ENCODE results near the gene LRRC17. TPM values are rescaled to one million over a fixed set of nuclear protein-coding genes. Genes with fewer than 3 reads are reported as not detected.

LRRC17 gene
- total and polyA plus RNA-seq, 2 experiments from 2014 or later: 20.4 to 40.8 TPM

- no peak overlapping the region for H2AFZ ChIP-seq
- H3K27ac ChIP-seq: peak overlapping the region; percentile 77
- H3K4me2 ChIP-seq: peak overlapping the region; percentile 28
- H3K4me1 ChIP-seq (ENCODE audit: insufficient read depth): peaks cover 34% of the 10 kb centered on the region
- no peaks in the 10 kb centered on the region for H3K9me2 ChIP-seq (replicated peaks; ENCODE audit: insufficient read depth)
- no peak for DNase-seq (ENCODE audit: low spot score)
- H3K9me3 ChIP-seq (ENCODE audit: low read depth): no peaks in the 10 kb centered on the region
- TF ChIP-seq EZH2phosphoT487 (IDR thresholded peaks at IDR 0.05; ENCODE audit: low read depth, severe bottlenecking, unreplicated experiment) (no peak), EZH2 (IDR thresholded peaks at IDR 0.05; ENCODE audit: borderline replicate concordance) (no peak), CTCF (IDR thresholded peaks at IDR 0.05; ENCODE audit: poor library complexity) (no peak)
- no peaks in the 10 kb centered on the region for H4K20me1 ChIP-seq (ENCODE audit: insufficient read depth, poor library complexity, severe bottlenecking)
- WGBS (ENCODE audit: low lambda C conversion rate, missing lambda C conversion rate): 94% methylated on average over 5 of the region's 5 CpGs
- H3K36me3 ChIP-seq (replicated peaks; ENCODE audit: insufficient read depth, low read depth): no peaks in the 10 kb centered on the region
- H3K27me3 ChIP-seq: no peaks in the 10 kb centered on the region
- no peak overlapping the region for H3K4me3 ChIP-seq
- H3K79me2 ChIP-seq: no peaks in the 10 kb centered on the region
Observed at GRCh38 chr7:102992509-102992937, 79.7 kb downstream of the LRRC17 start.

- no peaks in the 10 kb centered on the region for H3K79me2 ChIP-seq
- peak; percentile 32 for DNase-seq (ENCODE audit: low spot score)
- TF ChIP-seq EZH2 (IDR thresholded peaks at IDR 0.05; ENCODE audit: borderline replicate concordance): no peak
- TF ChIP-seq EZH2phosphoT487 (IDR thresholded peaks at IDR 0.05; ENCODE audit: low read depth, severe bottlenecking, unreplicated experiment): no peak
- TF ChIP-seq CTCF (IDR thresholded peaks at IDR 0.05; ENCODE audit: poor library complexity): no peak
- H4K20me1 ChIP-seq (ENCODE audit: insufficient read depth, poor library complexity, severe bottlenecking): no peaks in the 10 kb centered on the region
- H3K36me3 ChIP-seq (replicated peaks; ENCODE audit: insufficient read depth, low read depth): no peaks in the 10 kb centered on the region
- no peaks in the 10 kb centered on the region for H3K9me3 ChIP-seq (ENCODE audit: low read depth)
- 26% methylated on average over 2 of the region's 2 CpGs for WGBS (ENCODE audit: low lambda C conversion rate, missing lambda C conversion rate)
- H3K4me2 ChIP-seq: peak overlapping the region; percentile 28
- H3K9me2 ChIP-seq (replicated peaks; ENCODE audit: insufficient read depth): no peaks in the 10 kb centered on the region
- no peak overlapping the region for H3K4me3 ChIP-seq
- peak overlapping the region; percentile 77 for H3K27ac ChIP-seq
- no peaks in the 10 kb centered on the region for H3K27me3 ChIP-seq
- H2AFZ ChIP-seq: no peak overlapping the region
- peaks cover 34% of the 10 kb centered on the region for H3K4me1 ChIP-seq (ENCODE audit: insufficient read depth)
Observed at GRCh38 chr7:102992938-102993717, 80.3 kb downstream of the LRRC17 start.

GRCh38 chr7:102993718-102994029 is 80.9 kb downstream of the LRRC17 start:
- Histone ChIP-seq H3K27me3 (no peaks in the 10 kb centered on the region), H3K79me2 (no peaks in the 10 kb centered on the region), H4K20me1 (ENCODE audit: insufficient read depth, poor library complexity, severe bottlenecking) (no peaks in the 10 kb centered on the region), H3K4me3 (no peak overlapping the region), H3K4me2 (peak overlapping the region; percentile 3), H3K9me2 (replicated peaks; ENCODE audit: insufficient read depth) (no peaks in the 10 kb centered on the region), H3K9me3 (ENCODE audit: low read depth) (no peaks in the 10 kb centered on the region), H3K36me3 (replicated peaks; ENCODE audit: insufficient read depth, low read depth) (no peaks in the 10 kb centered on the region), H3K27ac (peak overlapping the region; percentile 77), H3K4me1 (ENCODE audit: insufficient read depth) (peaks cover 32% of the 10 kb centered on the region), H2AFZ (no peak overlapping the region)
- 30% methylated on average over 1 of the region's 1 CpG for WGBS (ENCODE audit: low lambda C conversion rate, missing lambda C conversion rate)
- TF ChIP-seq EZH2 (IDR thresholded peaks at IDR 0.05; ENCODE audit: borderline replicate concordance) (no peak), EZH2phosphoT487 (IDR thresholded peaks at IDR 0.05; ENCODE audit: low read depth, severe bottlenecking, unreplicated experiment) (no peak)
- no peak for DNase-seq (ENCODE audit: low spot score)

GRCh38 chr7:102994567-102994966 is 81.8 kb downstream of the LRRC17 start:
- no peaks in the 10 kb centered on the region for H3K79me2 ChIP-seq
- DNase-seq (ENCODE audit: low spot score): no peak
- no peaks in the 10 kb centered on the region for H3K27me3 ChIP-seq
- WGBS (ENCODE audit: low lambda C conversion rate, missing lambda C conversion rate): 94% methylated on average over 3 of the region's 3 CpGs
- H3K36me3 ChIP-seq (replicated peaks; ENCODE audit: insufficient read depth, low read depth): no peaks in the 10 kb centered on the region
- no peak overlapping the region for H2AFZ ChIP-seq
- TF ChIP-seq CTCF (IDR thresholded peaks at IDR 0.05; ENCODE audit: poor library complexity) (no peak), EZH2phosphoT487 (IDR thresholded peaks at IDR 0.05; ENCODE audit: low read depth, severe bottlenecking, unreplicated experiment) (no peak), EZH2 (IDR thresholded peaks at IDR 0.05; ENCODE audit: borderline replicate concordance) (no peak)
- H3K4me3 ChIP-seq: no peak overlapping the region
- H3K4me2 ChIP-seq: no peak overlapping the region
- no peaks in the 10 kb centered on the region for H3K9me2 ChIP-seq (replicated peaks; ENCODE audit: insufficient read depth)
- peaks cover 25% of the 10 kb centered on the region for H3K4me1 ChIP-seq (ENCODE audit: insufficient read depth)
- H4K20me1 ChIP-seq (ENCODE audit: insufficient read depth, poor library complexity, severe bottlenecking): no peaks in the 10 kb centered on the region
- H3K27ac ChIP-seq: no peak overlapping the region
- no peaks in the 10 kb centered on the region for H3K9me3 ChIP-seq (ENCODE audit: low read depth)
